HUES64 (cell line): ENCODE measurements around the gene NCF4.

Source experiments
- H3K27ac ChIP-seq: 2 replicates; pipeline ENCODE4 v1.7.0; 2013; ENCODE audit warnings: low read depth, low read length, inconsistent platforms
- H3K27me3 ChIP-seq: 2 replicates; pipeline ENCODE4 v1.6.1; 2013; ENCODE audit warnings: mild to moderate bottlenecking, low read length; ENCODE audit not compliant: insufficient read depth
- H3K36me3 ChIP-seq: 2 replicates; pipeline ENCODE4 v1.6.1; 2013; ENCODE audit warnings: mild to moderate bottlenecking, low read length; ENCODE audit not compliant: insufficient read depth
- H3K4me1 ChIP-seq: 2 replicates; pipeline ENCODE4 v1.6.1; 2013; ENCODE audit warnings: mild to moderate bottlenecking, low read length, moderate library complexity; ENCODE audit not compliant: insufficient read depth
- H3K4me3 ChIP-seq: 2 replicates; pipeline ENCODE4 v1.5.1; 2013; ENCODE audit warnings: mild to moderate bottlenecking, low read length, moderate library complexity
- H3K9ac ChIP-seq: 2 replicates; pipeline ENCODE4 v1.6.1; 2013; ENCODE audit warnings: mild to moderate bottlenecking, low read depth, low read length
- H3K9me3 ChIP-seq: 2 replicates; pipeline ENCODE4 v1.6.1; 2013; ENCODE audit warnings: low read depth, low read length; ENCODE audit not compliant: insufficient read depth
- WGBS: fragments of 150-250, 120-280 bp; methylation state at CpG from one replicate; pipeline ENCODE4 v1.1.7; 2013; ENCODE audit warnings: missing lambda C conversion rate; 5-methylcytosine and 5-hydroxymethylcytosine counted together

NCF4 gene

DNA sequence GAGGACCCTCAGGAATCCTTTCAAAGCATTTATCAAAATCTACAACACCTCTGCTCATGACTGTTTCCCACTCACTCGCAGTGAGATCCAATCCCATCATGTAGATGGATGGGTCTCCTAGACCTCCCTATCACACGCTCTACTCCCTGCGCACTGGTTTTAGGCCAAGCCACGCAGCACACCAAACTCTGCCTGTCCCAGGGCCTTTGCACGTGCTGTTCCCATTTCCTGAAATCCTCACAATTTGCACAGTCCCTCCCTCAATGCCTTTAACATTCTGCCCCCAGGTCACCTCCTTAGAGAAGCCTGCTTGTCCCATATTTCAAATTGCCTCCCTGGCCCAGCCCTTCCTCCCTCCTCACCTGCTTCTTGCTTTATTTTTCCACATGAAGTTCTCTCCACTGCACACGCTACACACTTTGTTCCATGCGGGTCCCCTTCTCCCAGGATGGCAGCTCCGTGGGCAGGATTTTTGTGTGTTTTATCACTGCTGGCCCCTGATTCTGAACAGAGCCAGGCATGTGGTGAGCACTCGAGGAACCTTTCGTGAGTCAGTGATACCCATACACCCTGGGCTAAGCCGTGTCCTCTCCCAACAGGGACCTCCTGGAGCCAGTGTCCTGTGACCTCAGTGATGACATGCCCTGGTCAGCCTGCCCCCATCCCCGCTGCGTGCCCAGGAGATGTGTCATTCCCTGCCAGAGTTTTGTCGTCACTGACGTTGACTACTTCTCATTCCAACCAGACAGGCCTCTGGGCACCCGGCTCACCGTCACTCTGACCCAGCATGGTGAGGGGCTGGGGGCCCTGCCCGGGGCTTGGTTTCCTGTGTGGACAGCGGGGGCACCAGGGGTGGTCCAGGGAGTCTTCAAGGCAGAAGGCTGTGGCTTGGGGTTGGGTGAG lies 64.8 kb downstream of the NCF4 start:
- Histone ChIP-seq H3K36me3 (no peaks in the 10 kb centered on the region), H3K9me3 (no peaks in the 10 kb centered on the region), H3K9ac (no peak overlapping the region), H3K27me3 (no peaks in the 10 kb centered on the region), H3K4me3 (no peak overlapping the region), H3K27ac (no peak overlapping the region), H3K4me1 (peaks cover 4% of the 10 kb centered on the region)
- 94% methylated on average over 19 of the region's 19 CpGs for WGBS

DNA sequence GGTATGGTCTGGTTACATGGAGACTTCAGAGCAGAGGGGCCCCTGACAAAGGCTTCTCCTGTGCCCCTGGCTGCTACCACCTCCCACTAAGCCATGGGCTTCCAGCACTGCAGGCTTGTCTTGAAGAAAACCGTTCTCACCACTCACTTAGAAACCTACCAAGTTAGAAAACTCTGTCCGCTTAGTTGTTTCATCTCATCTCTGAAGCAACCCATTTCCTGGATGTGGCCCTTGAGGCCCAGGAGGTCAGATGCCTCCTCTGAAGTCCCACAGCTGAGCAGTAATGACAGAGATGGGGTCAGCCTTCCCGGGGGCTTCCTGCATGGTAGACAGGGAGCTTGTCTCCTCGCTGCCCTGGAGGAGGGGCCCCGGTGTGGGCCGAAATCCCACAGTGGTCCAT lies 65.5 kb downstream of the NCF4 start:
- H3K4me1 ChIP-seq = peaks cover 4% of the 10 kb centered on the region
- WGBS = 92% methylated on average over 6 of the region's 6 CpGs

DNA sequence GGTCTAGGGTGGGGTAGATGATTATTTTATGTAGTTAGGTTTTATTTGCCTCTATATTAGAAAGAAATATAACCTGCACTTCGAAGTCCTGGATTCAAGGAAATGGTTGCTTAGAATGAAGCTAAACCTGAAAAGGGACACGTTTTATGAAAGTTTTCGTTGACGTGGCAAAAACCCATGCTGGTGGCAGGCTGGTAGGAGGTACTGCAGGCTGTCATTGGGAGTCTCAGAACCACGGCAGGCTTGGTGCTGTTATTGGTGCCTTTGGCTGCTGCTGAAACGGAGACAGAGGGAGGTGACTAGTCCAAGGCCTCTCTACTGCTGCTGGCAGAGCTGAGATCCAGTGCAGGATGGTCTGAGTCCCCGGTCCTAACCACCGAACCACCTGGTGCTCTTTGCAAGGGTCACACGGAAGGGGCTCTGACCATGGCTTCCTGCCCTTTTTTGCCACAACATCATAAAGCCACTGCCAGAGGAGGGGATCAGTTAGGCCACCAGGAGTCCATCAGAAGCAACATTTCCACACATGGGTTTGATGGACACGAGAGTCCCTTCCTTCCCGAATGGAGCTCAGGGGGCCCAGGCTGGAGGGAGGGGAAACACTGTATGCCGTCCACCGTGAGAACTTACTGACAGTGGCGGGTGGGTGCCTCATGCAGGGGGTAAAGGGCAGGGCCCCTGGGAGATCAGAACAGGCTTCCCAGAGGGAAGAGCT lies 66.1 kb downstream of the NCF4 start:
- H3K27me3 ChIP-seq = no peaks in the 10 kb centered on the region
- no peak overlapping the region for H3K9ac ChIP-seq
- peaks cover 4% of the 10 kb centered on the region for H3K4me1 ChIP-seq
- H3K9me3 ChIP-seq = no peaks in the 10 kb centered on the region
- WGBS = 89% methylated on average over 14 of the region's 14 CpGs
- H3K4me3 ChIP-seq = no peak overlapping the region
- H3K36me3 ChIP-seq = no peaks in the 10 kb centered on the region
- no peak overlapping the region for H3K27ac ChIP-seq

More for the DNA sequence above, 65.5 kb downstream of the NCF4 start:
- Histone ChIP-seq H3K9me3 (no peaks in the 10 kb centered on the region), H3K4me3 (no peak overlapping the region), H3K9ac (no peak overlapping the region), H3K36me3 (no peaks in the 10 kb centered on the region), H3K27me3 (no peaks in the 10 kb centered on the region), H3K27ac (no peak overlapping the region)
